Measurements from ENCODE around the gene RNU6-1. TPM values are rescaled to one million over a fixed set of nuclear protein-coding genes. Genes with fewer than 3 reads are reported as not detected.

RNU6-1 gene
- total and polyA plus RNA-seq, 2 experiments from 2014 or later: not detected

DNA sequence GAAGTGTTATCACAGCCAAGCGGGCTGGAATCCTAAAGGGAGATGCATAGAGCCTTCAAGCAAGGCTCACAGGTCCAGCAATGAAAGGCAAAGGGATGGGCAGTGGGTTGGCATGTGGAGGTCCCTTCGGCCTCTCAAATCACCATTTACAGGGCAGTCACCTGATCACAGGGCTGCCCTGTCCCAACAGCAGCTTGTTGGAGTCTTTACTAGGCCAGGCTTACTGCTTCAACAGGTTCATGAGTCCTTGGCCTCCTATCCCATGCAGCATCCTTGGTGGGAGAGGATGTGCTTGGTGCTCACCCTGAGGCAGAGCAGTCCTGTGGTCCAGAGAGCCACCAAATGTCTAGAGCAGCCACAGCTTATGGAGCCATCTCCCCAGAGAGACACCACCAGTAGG is 38.7 kb downstream of the RNU6-1 start (continued):
- TF ChIP-seq ZNF462 (CRISPR knock-in tag; IDR thresholded peaks at IDR 0.05): no peak
- TF ChIP-seq JUNB (IDR thresholded peaks at IDR 0.05; ENCODE audit: unreplicated experiment): no peak

GRCh38 chr15:67799801-67800205 is 40.0 kb downstream of the RNU6-1 start:
- DNase-seq (ENCODE audit: low spot score) (no peak), ATAC-seq (no peak)
- no peak overlapping the region for H3K27ac Mint-ChIP-seq
- Histone ChIP-seq H3F3A (replicated peaks; ENCODE audit: low read depth) (no peaks in the 10 kb centered on the region), H3K4me2 (no peak overlapping the region), H3K79me2 (replicated peaks; ENCODE audit: insufficient read depth) (no peaks in the 10 kb centered on the region), H3K36me3 (ENCODE audit: insufficient read depth) (no peaks in the 10 kb centered on the region), H2AFZ (no peak overlapping the region), H3K9me2 (ENCODE audit: insufficient read depth) (0 out of 2 replicates have a peak, but pooled peaks cover 2% of the 10 kb centered on the region), H3K4me1 (ENCODE audit: insufficient read depth) (peaks cover 15% of the 10 kb centered on the region), H4K20me1 (replicated peaks; ENCODE audit: insufficient read depth) (no peaks in the 10 kb centered on the region; the same call in 1 of the 2 replicates), H3K27me3 (ENCODE audit: insufficient read depth) (no peaks in the 10 kb centered on the region), H3K4me3 (no peak overlapping the region), H3K27ac (ENCODE audit: low read depth) (no peak overlapping the region)
- peaks cover 5% of the 10 kb centered on the region for H3K27me3 Mint-ChIP-seq (ENCODE audit: insufficient read depth, low read depth, poor library complexity)
- peaks cover 28% of the 10 kb centered on the region for H3K4me1 Mint-ChIP-seq
- H3K9me3 Mint-ChIP-seq: peaks cover 7% of the 10 kb centered on the region; the same call in 2 of the 3 replicates
- no peak overlapping the region for H3K4me3 Mint-ChIP-seq
- peaks cover 9% of the 10 kb centered on the region; the same call in 1 of the 3 replicates for H3K36me3 Mint-ChIP-seq (ENCODE audit: low read depth)
- no peak for TF ChIP-seq JUNB (IDR thresholded peaks at IDR 0.05; ENCODE audit: unreplicated experiment)
- no peak for TF ChIP-seq CREB1 (CRISPR knock-in tag; IDR thresholded peaks at IDR 0.05; ENCODE audit: low read depth)
- no peak for TF ChIP-seq ZNF462 (CRISPR knock-in tag; IDR thresholded peaks at IDR 0.05)
- no peak for TF ChIP-seq STAT1 (IDR thresholded peaks at IDR 0.05; ENCODE audit: unreplicated experiment)
- TF ChIP-seq EZH2phosphoT487 (IDR thresholded peaks at IDR 0.05; ENCODE audit: unreplicated experiment): no peak
- TF ChIP-seq REST (IDR thresholded peaks at IDR 0.05; ENCODE audit: unreplicated experiment): no peak

Measured in GM23338 (cell line).